Type B pancreatic cell (in vitro differentiated cells): ENCODE results near the gene DLEC1. TPM values are rescaled to one million over a fixed set of nuclear protein-coding genes. Genes with fewer than 3 reads are reported as not detected.

Source experiments
- DNase-seq: peaks from one replicate; pipeline ENCODE4 v3.0.0; 2021; ENCODE audit warnings: mixed read lengths; ENCODE audit not compliant: unreplicated experiment; ENCODE audit errors: extremely low spot score
- H3K27ac Mint-ChIP-seq: 2 replicates; pipeline ENCODE4 v1.8.0; 2021; ENCODE audit warnings: mild to moderate bottlenecking, mixed read lengths
- H3K27me3 Mint-ChIP-seq: 2 replicates; pipeline ENCODE4 v1.8.0; 2021; ENCODE audit warnings: mixed read lengths
- H3K36me3 Mint-ChIP-seq: 2 replicates; pipeline ENCODE4 v1.8.0; 2021; ENCODE audit warnings: mixed read lengths
- H3K4me1 Mint-ChIP-seq: one replicate; pipeline ENCODE4 v1.8.0; 2021; ENCODE audit warnings: mixed read lengths; ENCODE audit not compliant: unreplicated experiment
- H3K4me3 Mint-ChIP-seq: 2 replicates; pipeline ENCODE4 v1.8.0; 2021; ENCODE audit warnings: mild to moderate bottlenecking, mixed read lengths
- H3K9me3 Mint-ChIP-seq: 2 replicates; pipeline ENCODE4 v1.8.0; 2021; ENCODE audit warnings: mixed read lengths
- CTCF ChIP-seq: fragments of 200-600 bp; sonication (generic); conservative IDR thresholded peaks from 2 replicates; pipeline ENCODE4 v1.5.0; 2021; ENCODE audit warnings: antibody characterized with exemption, mild to moderate bottlenecking
- total RNA-seq: library from RNA; stranded (reverse); gene quantifications from 2 replicates; pipeline ENCODE4 v1.2.1, GENCODE V29; 2021; ENCODE audit warnings: low replicate concordance

Gene DLEC1
- total RNA-seq, 1 donor from 2014 or later = 3.2 TPM

GRCh38 chr3:38009807-38010591, 29.0 kb upstream of the DLEC1 start:
- Mint-ChIP-seq H3K27me3 (no peaks in the 10 kb centered on the region), H3K4me1 (peaks cover 6% of the 10 kb centered on the region), H3K9me3 (peaks cover 2% of the 10 kb centered on the region), H3K36me3 (peaks cover 16% of the 10 kb centered on the region), H3K4me3 (no peak overlapping the region), H3K27ac (no peak overlapping the region)
- DNase-seq = no peak
- no peak for TF ChIP-seq CTCF

- Mint-ChIP-seq H3K4me3 (no peak overlapping the region), H3K36me3 (peaks cover 26% of the 10 kb centered on the region), H3K9me3 (peaks cover 7% of the 10 kb centered on the region), H3K27ac (no peak overlapping the region), H3K27me3 (no peaks in the 10 kb centered on the region), H3K4me1 (no peaks in the 10 kb centered on the region)
- no peak for TF ChIP-seq CTCF
- DNase-seq = no peak
Observed at GRCh38 chr3:38011111-38011510, 27.9 kb upstream of the DLEC1 start.

GRCh38 chr3:38015485-38015884, 23.5 kb upstream of the DLEC1 start:
- no peak overlapping the region for H3K27ac Mint-ChIP-seq
- peaks cover 36% of the 10 kb centered on the region for H3K36me3 Mint-ChIP-seq
- no peaks in the 10 kb centered on the region for H3K27me3 Mint-ChIP-seq

DNA sequence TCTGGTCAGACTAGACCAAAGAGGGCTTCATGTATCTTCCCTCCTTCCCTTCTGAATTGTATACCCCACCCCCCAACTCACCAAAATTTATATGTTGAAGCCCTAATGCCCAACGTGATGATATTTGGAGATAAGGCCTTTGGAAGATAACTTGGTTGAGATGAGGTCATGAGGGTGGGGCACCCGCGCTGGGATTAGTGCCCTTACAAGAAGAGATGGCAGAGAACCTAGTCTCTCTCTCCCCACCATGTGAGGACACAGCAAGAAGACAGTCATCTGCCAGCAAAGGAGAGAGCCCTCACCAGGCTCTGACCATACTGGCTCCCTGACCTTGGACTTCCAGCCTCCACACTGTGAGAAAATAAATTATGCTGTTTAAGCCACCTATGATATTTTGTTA, 23.0 kb upstream of the DLEC1 start:
- peaks cover 38% of the 10 kb centered on the region for H3K36me3 Mint-ChIP-seq

More at GRCh38 chr3:38015485-38015884, 23.5 kb upstream of the DLEC1 start:
- no peak for DNase-seq
- Mint-ChIP-seq H3K4me1 (no peaks in the 10 kb centered on the region), H3K4me3 (no peak overlapping the region), H3K9me3 (peaks cover 7% of the 10 kb centered on the region)
- no peak for TF ChIP-seq CTCF

GRCh38 chr3:38016410-38016809, 22.6 kb upstream of the DLEC1 start:
- H3K27me3 Mint-ChIP-seq = no peaks in the 10 kb centered on the region
- no peaks in the 10 kb centered on the region for H3K4me1 Mint-ChIP-seq
- H3K27ac Mint-ChIP-seq = no peak overlapping the region
- H3K9me3 Mint-ChIP-seq = peaks cover 7% of the 10 kb centered on the region
- H3K4me3 Mint-ChIP-seq = no peak overlapping the region
- H3K36me3 Mint-ChIP-seq = peaks cover 38% of the 10 kb centered on the region
- no peak for DNase-seq
- no peak for TF ChIP-seq CTCF

More for the DNA sequence above, 23.0 kb upstream of the DLEC1 start:
- no peak overlapping the region for H3K4me3 Mint-ChIP-seq
- no peak overlapping the region for H3K27ac Mint-ChIP-seq
- DNase-seq = no peak
- H3K4me1 Mint-ChIP-seq = no peaks in the 10 kb centered on the region
- TF ChIP-seq CTCF = no peak
- no peaks in the 10 kb centered on the region for H3K27me3 Mint-ChIP-seq
- peaks cover 7% of the 10 kb centered on the region for H3K9me3 Mint-ChIP-seq
